ENCODE data around the gene MACROD2. TPM values are rescaled to one million over a fixed set of nuclear protein-coding genes. Genes with fewer than 3 reads are reported as not detected.
A peak's percentile ranks its signal among the peaks of the same experiment; 100 is the strongest.

The MACROD2 gene
- total RNA-seq, 3 donors from 2014 or later, result 3.2 to 7.6 (median 6.4) TPM

- no peaks in the 10 kb centered on the region for H3K36me3 ChIP-seq (ENCODE audit: low read depth)
- H3K4me1 ChIP-seq (ENCODE audit: low read depth), result no peaks in the 10 kb centered on the region
- DNase-seq, result no peak
- no peak for ATAC-seq
- TF ChIP-seq, protein P1, sequence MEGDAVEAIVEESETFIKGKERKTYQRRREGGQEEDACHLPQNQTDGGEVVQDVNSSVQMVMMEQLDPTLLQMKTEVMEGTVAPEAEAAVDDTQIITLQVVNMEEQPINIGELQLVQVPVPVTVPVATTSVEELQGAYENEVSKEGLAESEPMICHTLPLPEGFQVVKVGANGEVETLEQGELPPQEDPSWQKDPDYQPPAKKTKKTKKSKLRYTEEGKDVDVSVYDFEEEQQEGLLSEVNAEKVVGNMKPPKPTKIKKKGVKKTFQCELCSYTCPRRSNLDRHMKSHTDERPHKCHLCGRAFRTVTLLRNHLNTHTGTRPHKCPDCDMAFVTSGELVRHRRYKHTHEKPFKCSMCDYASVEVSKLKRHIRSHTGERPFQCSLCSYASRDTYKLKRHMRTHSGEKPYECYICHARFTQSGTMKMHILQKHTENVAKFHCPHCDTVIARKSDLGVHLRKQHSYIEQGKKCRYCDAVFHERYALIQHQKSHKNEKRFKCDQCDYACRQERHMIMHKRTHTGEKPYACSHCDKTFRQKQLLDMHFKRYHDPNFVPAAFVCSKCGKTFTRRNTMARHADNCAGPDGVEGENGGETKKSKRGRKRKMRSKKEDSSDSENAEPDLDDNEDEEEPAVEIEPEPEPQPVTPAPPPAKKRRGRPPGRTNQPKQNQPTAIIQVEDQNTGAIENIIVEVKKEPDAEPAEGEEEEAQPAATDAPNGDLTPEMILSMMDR (IDR thresholded peaks at IDR 0.05), result no peak
- H3K4me3 ChIP-seq, result no peak overlapping the region
- no peaks in the 10 kb centered on the region for H3K9me3 ChIP-seq
- intact Hi-C loops (cut with DNase I, micrococcal nuclease), result no loop called here
These were observed 122.5 kb downstream of the MACROD2 start for GRCh38 chr20:14117768-14118167.

- Histone ChIP-seq H3K36me3 (ENCODE audit: low read depth) (no peaks in the 10 kb centered on the region), H3K9me3 (no peaks in the 10 kb centered on the region), H3K4me1 (ENCODE audit: low read depth) (no peaks in the 10 kb centered on the region), H3K4me3 (no peak overlapping the region)
- intact Hi-C loops (cut with DNase I, micrococcal nuclease), result no loop called here
- no peak for ATAC-seq
- TF ChIP-seq, protein P1 (IDR thresholded peaks at IDR 0.05), result no peak
- DNase-seq, result no peak
These were observed 131.5 kb downstream of the MACROD2 start for GRCh38 chr20:14126856-14127255.

- no peak for DNase-seq
- Histone ChIP-seq H3K4me1 (ENCODE audit: low read depth) (no peaks in the 10 kb centered on the region), H3K9me3 (no peaks in the 10 kb centered on the region), H3K4me3 (no peak overlapping the region), H3K36me3 (ENCODE audit: low read depth) (no peaks in the 10 kb centered on the region)
- TF ChIP-seq, protein P1 (IDR thresholded peaks at IDR 0.05), result no peak
- no peak for ATAC-seq
- intact Hi-C loops (cut with DNase I, micrococcal nuclease), result no loop called here
These were observed 132.4 kb downstream of the MACROD2 start for GRCh38 chr20:14127514-14128223.

- Histone ChIP-seq H3K36me3 (ENCODE audit: low read depth) (no peaks in the 10 kb centered on the region), H3K9me3 (no peaks in the 10 kb centered on the region), H3K4me1 (ENCODE audit: low read depth) (no peaks in the 10 kb centered on the region), H3K4me3 (no peak overlapping the region)
- DNase-seq (no peak), ATAC-seq (no peak)
- TF ChIP-seq, protein P1 (IDR thresholded peaks at IDR 0.05), result no peak
- intact Hi-C loops (cut with DNase I, micrococcal nuclease), result no loop called here
These were observed 138.7 kb downstream of the MACROD2 start for GRCh38 chr20:14134004-14134403.

DNA sequence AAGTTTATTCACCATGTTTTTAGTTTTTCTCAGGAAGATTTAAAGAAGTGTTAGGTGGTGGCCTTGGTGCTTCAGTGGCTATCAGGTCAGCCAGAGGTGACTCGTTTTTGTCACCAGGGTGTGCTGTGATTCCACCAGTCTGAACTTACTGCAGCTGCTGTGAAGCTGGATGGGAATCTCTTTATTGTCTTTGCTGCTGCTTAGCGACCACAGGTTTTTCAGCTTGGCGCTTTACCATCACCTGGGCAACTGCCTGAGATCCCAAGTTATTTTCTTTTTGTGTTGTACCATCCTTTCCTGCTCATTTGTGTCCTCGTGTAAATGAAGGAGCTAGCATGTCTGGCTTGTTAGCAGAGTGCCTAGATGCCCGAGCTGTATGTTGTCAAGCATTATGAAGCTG is 146.9 kb downstream of the MACROD2 start:
- Histone ChIP-seq H3K9me3 (no peaks in the 10 kb centered on the region), H3K4me3 (no peak overlapping the region), H3K4me1 (ENCODE audit: low read depth) (no peaks in the 10 kb centered on the region), H3K36me3 (ENCODE audit: low read depth) (no peaks in the 10 kb centered on the region)
- TF ChIP-seq, protein P1 (IDR thresholded peaks at IDR 0.05), result no peak
- intact Hi-C loops (cut with DNase I, micrococcal nuclease), result no loop called here
- DNase-seq, result peak in 1 of 3 donors; percentile 41
- ATAC-seq, result peak; percentile 72
